ENCODE measurements around the gene NIFK. TPM values are rescaled to one million over a fixed set of nuclear protein-coding genes. Genes with fewer than 3 reads are reported as not detected.
A peak's percentile ranks its signal among the peaks of the same experiment; 100 is the strongest.

The NIFK gene
- total RNA-seq, 4 donors from 2014 or later, result 40.0 to 77.6 (median 57.9) TPM

GRCh38 chr2:121766624-121767023, 29.9 kb upstream of the NIFK start:
- TF ChIP-seq EP300 (IDR thresholded peaks at IDR 0.05) (no peak), POLR2A (IDR thresholded peaks at IDR 0.05) (no peak), CTCF (IDR thresholded peaks at IDR 0.05) (no peak), POLR2AphosphoS5 (IDR thresholded peaks at IDR 0.05) (no peak)
- no peak overlapping the region for H3K27ac ChIP-seq
- 89% methylated on average over 1 of the region's 1 CpG for WGBS
- no peak for DNase-seq (ENCODE audit: low spot score in 2 of 2)
- peaks cover 72% of the 10 kb centered on the region for H3K36me3 ChIP-seq
- no peak overlapping the region for H3K4me3 ChIP-seq
- H3K27me3 ChIP-seq, result no peaks in the 10 kb centered on the region
- no peaks in the 10 kb centered on the region for H3K9me3 ChIP-seq
- H3K4me1 ChIP-seq, result no peaks in the 10 kb centered on the region

GRCh38 chr2:121764681-121765228, 28.1 kb upstream of the NIFK start:
- Histone ChIP-seq H3K36me3 (peaks cover 87% of the 10 kb centered on the region), H3K9me3 (no peaks in the 10 kb centered on the region), H3K27ac (no peak overlapping the region), H3K27me3 (no peaks in the 10 kb centered on the region), H3K4me1 (no peaks in the 10 kb centered on the region), H3K4me3 (no peak overlapping the region)
- TF ChIP-seq EP300 (IDR thresholded peaks at IDR 0.05) (no peak), POLR2AphosphoS5 (IDR thresholded peaks at IDR 0.05) (no peak), POLR2A (IDR thresholded peaks at IDR 0.05) (no peak)
- 73% methylated on average over 10 of the region's 10 CpGs for WGBS
- DNase-seq (ENCODE audit: low spot score in 2 of 2), result no peak

GRCh38 chr2:121755237-121756111, 18.8 kb upstream of the NIFK start, which contains the start of gene TSN:
TSN (plus strand) TSS chr2:121755651; CDS start chr2:121755780, 129 bp downstream.
- WGBS, result 1% methylated on average over 37 of the region's 67 CpGs
- Histone ChIP-seq H3K4me1 (peaks cover 30% of the 10 kb centered on the region), H3K9me3 (no peaks in the 10 kb centered on the region), H3K27me3 (no peaks in the 10 kb centered on the region), H3K27ac (peak within 1 kb of the TSS; percentile 80), H3K4me3 (peak within 1 kb of the TSS; percentile 87), H3K36me3 (peaks cover 18% of the 10 kb centered on the region)
- TF ChIP-seq POLR2A (IDR thresholded peaks at IDR 0.05), result peak in 1 of 2 donors; percentile 43
- no peak for TF ChIP-seq EP300 (IDR thresholded peaks at IDR 0.05)
- no peak for TF ChIP-seq CTCF (IDR thresholded peaks at IDR 0.05)
- TF ChIP-seq POLR2AphosphoS5 (IDR thresholded peaks at IDR 0.05), result peak in 2 of 3 donors; percentile 95 to 100
- DNase-seq (ENCODE audit: low spot score in 2 of 2), result peak; percentile 98

- Histone ChIP-seq H3K36me3 (peaks cover 12% of the 10 kb centered on the region), H3K4me3 (peak overlapping the region; percentile 87), H3K4me1 (peaks cover 30% of the 10 kb centered on the region), H3K27ac (no peak overlapping the region), H3K9me3 (no peaks in the 10 kb centered on the region), H3K27me3 (no peaks in the 10 kb centered on the region)
- no peak for DNase-seq (ENCODE audit: low spot score in 2 of 2)
- WGBS, result 2% methylated on average over 8 of the region's 8 CpGs
- TF ChIP-seq POLR2A (IDR thresholded peaks at IDR 0.05), result no peak
Observed at GRCh38 chr2:121754851-121755236, 18.2 kb upstream of the NIFK start.

- no peaks in the 10 kb centered on the region for H3K4me1 ChIP-seq
- no peak for TF ChIP-seq EP300 (IDR thresholded peaks at IDR 0.05)
- TF ChIP-seq POLR2AphosphoS5 (IDR thresholded peaks at IDR 0.05), result no peak
- no peak for TF ChIP-seq POLR2A (IDR thresholded peaks at IDR 0.05)
- no peak for TF ChIP-seq CTCF (IDR thresholded peaks at IDR 0.05)
- H3K36me3 ChIP-seq, result no peaks in the 10 kb centered on the region
- H3K4me3 ChIP-seq, result no peak overlapping the region
- no peaks in the 10 kb centered on the region for H3K27me3 ChIP-seq
- no peaks in the 10 kb centered on the region for H3K9me3 ChIP-seq
- no peak for DNase-seq (ENCODE audit: low spot score in 2 of 2)
- 60% methylated on average over 4 of the region's 4 CpGs for WGBS
- H3K27ac ChIP-seq, result no peak overlapping the region
Observed at GRCh38 chr2:121748202-121748601, 11.5 kb upstream of the NIFK start.

- Histone ChIP-seq H3K9me3 (no peaks in the 10 kb centered on the region), H3K27ac (no peak overlapping the region), H3K36me3 (no peaks in the 10 kb centered on the region), H3K4me1 (no peaks in the 10 kb centered on the region), H3K4me3 (no peak overlapping the region), H3K27me3 (no peaks in the 10 kb centered on the region)
- WGBS, result 78% methylated on average over 6 of the region's 6 CpGs
- TF ChIP-seq CTCF (IDR thresholded peaks at IDR 0.05) (no peak), POLR2A (IDR thresholded peaks at IDR 0.05) (no peak), POLR2AphosphoS5 (IDR thresholded peaks at IDR 0.05) (no peak), EP300 (IDR thresholded peaks at IDR 0.05) (no peak)
- no peak for DNase-seq (ENCODE audit: low spot score in 2 of 2)
Observed at GRCh38 chr2:121746071-121746578, 9.4 kb upstream of the NIFK start.

Measured in suprapubic skin (tissue), 4 donors.